K562 (cell line): Measurements from ENCODE around the gene RPL35. TPM values are rescaled to one million over a fixed set of nuclear protein-coding genes. Genes with fewer than 3 reads are reported as not detected.
A peak's percentile ranks its signal among the peaks of the same experiment; 100 is the strongest.

ENCODE experiments used
- ARNT ChIP-seq, 2 experiments: fragments of 450-650 bp; IDR thresholded peaks; 2 replicates each; pipeline ENCODE4 v1.6.1; 2016; ENCODE audit warnings: mild to moderate bottlenecking in 1 of 2
- BMI1 ChIP-seq: fragments of 150-350 bp; IDR thresholded peaks from 2 replicates; pipeline ENCODE4 v1.6.1; 2014; ENCODE audit warnings: low read length
- CREB1 ChIP-seq, 2 experiments: sonication (generic) in 1 of 2; formaldehyde crosslinking in 1 of 2; IDR thresholded peaks; 2 replicates each; pipeline versions ENCODE4 v1.6.1 to v1.8.0; 2012 to 2022; ENCODE audit warnings: inconsistent platforms in 1 of 2, mild to moderate bottlenecking in 1 of 2, missing genetic modification reagents in 1 of 2, moderate library complexity in 1 of 2
- HMG20B ChIP-seq: fragments of 250-450 bp; sonication (Bioruptor Pico); IDR thresholded peaks from 2 replicates; pipeline ENCODE4 v1.5.0; 2021; ENCODE audit warnings: mild to moderate bottlenecking
- HNRNPK ChIP-seq: fragments of 200-400 bp; formaldehyde crosslinking; IDR thresholded peaks from one replicate; pipeline ENCODE4 v1.6.1; 2018; ENCODE audit warnings: mild to moderate bottlenecking, low read depth, low read length; ENCODE audit not compliant: poor library complexity, severe bottlenecking
- HNRNPLL ChIP-seq: fragments of 200-400 bp; formaldehyde crosslinking; IDR thresholded peaks from 2 replicates; pipeline ENCODE4 v1.6.1; 2017; ENCODE audit warnings: low read length, low read depth, mild to moderate bottlenecking; ENCODE audit not compliant: poor library complexity, severe bottlenecking
- NFIX ChIP-seq: fragments of 250-450 bp; sonication (Bioruptor Pico); IDR thresholded peaks from 2 replicates; pipeline ENCODE4 v1.4.0; 2020; ENCODE audit warnings: low read depth, mild to moderate bottlenecking, moderate library complexity
- PTBP1 ChIP-seq: fragments of 200-400 bp; formaldehyde crosslinking; IDR thresholded peaks from 2 replicates; pipeline ENCODE4 v1.6.1; 2017; ENCODE audit warnings: low read depth, low read length
- RBFOX2 ChIP-seq: fragments of 200-400 bp; formaldehyde crosslinking; IDR thresholded peaks from 2 replicates; pipeline ENCODE4 v1.6.1; 2017; ENCODE audit warnings: low read depth, mild to moderate bottlenecking, low read length, moderate library complexity
- RBM22 ChIP-seq: fragments of 200-400 bp; formaldehyde crosslinking; IDR thresholded peaks from 2 replicates; pipeline ENCODE4 v1.6.1; 2018; ENCODE audit warnings: low read length, low read depth; ENCODE audit not compliant: poor library complexity, severe bottlenecking
- TBP ChIP-seq: optimal IDR thresholded peaks from 2 replicates; pipeline ENCODE3; 2011; ENCODE audit warnings: low read depth, low read length, improper control_type of control experiment
- XRCC3 ChIP-seq: fragments of 450-650 bp; IDR thresholded peaks from 2 replicates; pipeline ENCODE4 v1.6.1; 2017; ENCODE audit warnings: mild to moderate bottlenecking, moderate library complexity
- ZFP30 ChIP-seq: fragments of 250-450 bp; sonication (Bioruptor Pico); IDR thresholded peaks from 2 replicates; pipeline ENCODE4 v1.8.0; 2022; ENCODE audit warnings: moderate library complexity, mild to moderate bottlenecking, inconsistent platforms, borderline replicate concordance
- ZFPM2 ChIP-seq: fragments of 250-450 bp; sonication (Bioruptor Pico); IDR thresholded peaks from 2 replicates; pipeline ENCODE4 v1.5.1; 2022; ENCODE audit warnings: mild to moderate bottlenecking
- ZKSCAN8 ChIP-seq: fragments of 200-800 bp; sonication (Bioruptor generic); IDR thresholded peaks from 2 replicates; pipeline ENCODE4 v1.6.1; 2016; ENCODE audit warnings: missing genetic modification characterization, missing compliant biosample characterization
- ZNF354B ChIP-seq: fragments of 250-450 bp; sonication (Bioruptor Pico); IDR thresholded peaks from 2 replicates; pipeline ENCODE4 v1.4.0; 2020
- polyA plus RNA-seq, 8 experiments: library from polyadenylated mRNA; depleted of rRNA in 4 of 8; stranded (reverse) in 5 of 8; unstranded in 3 of 8; fragments of >200 nt; fragmentation: Nextera tagmentation in 2 of 8; fragmentation: Illumina TruSeq in 1 of 8; extraction: Ambion mirVana in 2 of 8; extraction: Trizol in 1 of 8; gene quantifications; 2 replicates each; pipeline versions ENCODE4 v1.2.1 to v1.2.3, GENCODE V29; 2011 to 2014; ENCODE audit warnings: inconsistent platforms in 1 of 8, missing spikeins in 1 of 8
- total RNA-seq, 7 experiments: library from RNA; depleted of rRNA in 6 of 7; stranded (reverse); fragments of >200 nt in 6 of 7; fragmentation: Illumina TruSeq in 2 of 7; extraction: Trizol in 2 of 7; gene quantifications; 2 replicates each; pipeline versions ENCODE4 v1.2.1 to v1.2.3, GENCODE V29; 2011 to 2021; ENCODE audit warnings: low replicate concordance in 1 of 7
- TF ChIP-seq, protein P1 (sequence below): sonication (generic); formaldehyde crosslinking; IDR thresholded peaks from 2 replicates; pipeline ENCODE4 v1.8.0; 2023; ENCODE audit warnings: mild to moderate bottlenecking, missing genetic modification reagents
- TF ChIP-seq, protein P2 (sequence below): fragments of 200-800 bp; sonication (Bioruptor generic); IDR thresholded peaks from 2 replicates; pipeline ENCODE4 v1.6.1; 2017; ENCODE audit warnings: missing genetic modification characterization, missing compliant biosample characterization
- TF ChIP-seq, protein P3 (sequence below), 2 experiments: fragments of 150-350 bp in 1 of 2; IDR thresholded peaks; 2 replicates each; pipeline ENCODE4 v1.6.1; 2012 to 2016; ENCODE audit warnings: low read depth in 2 of 2, low read length in 2 of 2, mild to moderate bottlenecking in 1 of 2, moderate library complexity in 1 of 2

RPL35 gene
- total and polyA plus RNA-seq, 9 of the 15 experiments (the other 6 are each of a cell fraction or from before 2014, with no cell fraction given), result 1,755 to 5,101 (median 3,405) TPM

DNA sequence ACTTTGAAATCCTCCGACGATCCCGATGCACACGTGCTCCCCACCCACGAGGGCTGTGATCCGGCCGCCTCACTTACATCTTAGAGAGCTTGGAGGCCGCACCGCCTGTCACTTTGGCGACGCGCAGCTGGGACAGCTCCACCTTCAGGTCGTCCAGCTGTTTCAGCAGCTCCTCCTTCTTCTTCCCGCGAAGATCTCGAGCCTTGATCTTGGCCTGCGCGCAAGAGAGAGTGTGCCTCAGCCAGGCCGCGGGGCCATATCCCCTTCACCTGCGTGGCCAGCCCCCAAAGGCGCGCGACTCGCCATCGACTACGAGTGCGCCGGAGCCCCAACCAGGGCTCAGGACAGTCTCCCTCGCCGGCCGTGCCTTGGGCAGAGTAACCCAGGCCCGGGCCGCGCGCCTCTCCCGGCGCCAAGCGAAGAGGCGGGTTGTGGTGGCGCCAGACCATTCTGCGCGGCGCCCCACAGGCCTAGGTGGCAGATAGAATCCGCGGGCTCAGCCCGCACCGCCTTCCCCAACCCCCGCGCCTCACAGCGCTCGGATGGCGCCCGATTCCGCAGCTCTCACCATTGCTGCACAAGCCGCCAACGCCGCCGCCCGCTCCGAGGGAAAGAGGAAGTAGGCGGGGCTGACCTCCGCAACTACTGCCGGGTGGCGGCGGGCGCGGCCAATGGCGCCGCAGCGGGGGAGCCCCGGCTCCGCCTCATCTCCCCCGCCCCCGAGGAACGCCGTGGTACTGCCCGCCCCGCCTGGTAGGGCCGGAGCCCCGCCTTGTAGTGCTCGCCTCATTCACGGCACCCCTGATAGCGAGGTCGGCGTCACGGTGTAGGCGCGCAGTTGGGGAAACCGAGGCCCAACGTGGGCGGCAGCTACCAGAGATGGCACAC, at the start of gene RPL35, which contains the start of gene ARPC5L (continued):
- TF ChIP-seq, protein P1, sequence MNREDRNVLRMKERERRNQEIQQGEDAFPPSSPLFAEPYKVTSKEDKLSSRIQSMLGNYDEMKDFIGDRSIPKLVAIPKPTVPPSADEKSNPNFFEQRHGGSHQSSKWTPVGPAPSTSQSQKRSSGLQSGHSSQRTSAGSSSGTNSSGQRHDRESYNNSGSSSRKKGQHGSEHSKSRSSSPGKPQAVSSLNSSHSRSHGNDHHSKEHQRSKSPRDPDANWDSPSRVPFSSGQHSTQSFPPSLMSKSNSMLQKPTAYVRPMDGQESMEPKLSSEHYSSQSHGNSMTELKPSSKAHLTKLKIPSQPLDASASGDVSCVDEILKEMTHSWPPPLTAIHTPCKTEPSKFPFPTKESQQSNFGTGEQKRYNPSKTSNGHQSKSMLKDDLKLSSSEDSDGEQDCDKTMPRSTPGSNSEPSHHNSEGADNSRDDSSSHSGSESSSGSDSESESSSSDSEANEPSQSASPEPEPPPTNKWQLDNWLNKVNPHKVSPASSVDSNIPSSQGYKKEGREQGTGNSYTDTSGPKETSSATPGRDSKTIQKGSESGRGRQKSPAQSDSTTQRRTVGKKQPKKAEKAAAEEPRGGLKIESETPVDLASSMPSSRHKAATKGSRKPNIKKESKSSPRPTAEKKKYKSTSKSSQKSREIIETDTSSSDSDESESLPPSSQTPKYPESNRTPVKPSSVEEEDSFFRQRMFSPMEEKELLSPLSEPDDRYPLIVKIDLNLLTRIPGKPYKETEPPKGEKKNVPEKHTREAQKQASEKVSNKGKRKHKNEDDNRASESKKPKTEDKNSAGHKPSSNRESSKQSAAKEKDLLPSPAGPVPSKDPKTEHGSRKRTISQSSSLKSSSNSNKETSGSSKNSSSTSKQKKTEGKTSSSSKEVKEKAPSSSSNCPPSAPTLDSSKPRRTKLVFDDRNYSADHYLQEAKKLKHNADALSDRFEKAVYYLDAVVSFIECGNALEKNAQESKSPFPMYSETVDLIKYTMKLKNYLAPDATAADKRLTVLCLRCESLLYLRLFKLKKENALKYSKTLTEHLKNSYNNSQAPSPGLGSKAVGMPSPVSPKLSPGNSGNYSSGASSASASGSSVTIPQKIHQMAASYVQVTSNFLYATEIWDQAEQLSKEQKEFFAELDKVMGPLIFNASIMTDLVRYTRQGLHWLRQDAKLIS (CRISPR knock-in tag), result peak; percentile 89
- TF ChIP-seq ZFPM2 (CRISPR knock-in tag), result 0 out of 2 replicates have a peak, but pooled peaks have one; percentile 71
- TF ChIP-seq BMI1, result no peak
- no peak for TF ChIP-seq TBP
- TF ChIP-seq RBFOX2, result peak; percentile 99
- TF ChIP-seq ZNF354B (CRISPR knock-in tag), result no peak
- peak; percentile 94 for TF ChIP-seq RBM22
- no peak for TF ChIP-seq XRCC3
- no peak for TF ChIP-seq HMG20B (CRISPR knock-in tag)
- TF ChIP-seq NFIX (CRISPR knock-in tag), result no peak
- TF ChIP-seq CREB1 (IDR thresholded peaks at IDR 0.05), result peak; percentile 69
- peak; percentile 79 for TF ChIP-seq CREB1 (CRISPR knock-in tag; IDR thresholded peaks at IDR 0.05)
- TF ChIP-seq, protein P2, sequence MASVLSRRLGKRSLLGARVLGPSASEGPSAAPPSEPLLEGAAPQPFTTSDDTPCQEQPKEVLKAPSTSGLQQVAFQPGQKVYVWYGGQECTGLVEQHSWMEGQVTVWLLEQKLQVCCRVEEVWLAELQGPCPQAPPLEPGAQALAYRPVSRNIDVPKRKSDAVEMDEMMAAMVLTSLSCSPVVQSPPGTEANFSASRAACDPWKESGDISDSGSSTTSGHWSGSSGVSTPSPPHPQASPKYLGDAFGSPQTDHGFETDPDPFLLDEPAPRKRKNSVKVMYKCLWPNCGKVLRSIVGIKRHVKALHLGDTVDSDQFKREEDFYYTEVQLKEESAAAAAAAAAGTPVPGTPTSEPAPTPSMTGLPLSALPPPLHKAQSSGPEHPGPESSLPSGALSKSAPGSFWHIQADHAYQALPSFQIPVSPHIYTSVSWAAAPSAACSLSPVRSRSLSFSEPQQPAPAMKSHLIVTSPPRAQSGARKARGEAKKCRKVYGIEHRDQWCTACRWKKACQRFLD (CRISPR knock-in tag), result peak; percentile 41; the same call in 1 of the 2 replicates
- TF ChIP-seq PTBP1, result no peak
- no peak for TF ChIP-seq HNRNPK
- TF ChIP-seq, protein P3, sequence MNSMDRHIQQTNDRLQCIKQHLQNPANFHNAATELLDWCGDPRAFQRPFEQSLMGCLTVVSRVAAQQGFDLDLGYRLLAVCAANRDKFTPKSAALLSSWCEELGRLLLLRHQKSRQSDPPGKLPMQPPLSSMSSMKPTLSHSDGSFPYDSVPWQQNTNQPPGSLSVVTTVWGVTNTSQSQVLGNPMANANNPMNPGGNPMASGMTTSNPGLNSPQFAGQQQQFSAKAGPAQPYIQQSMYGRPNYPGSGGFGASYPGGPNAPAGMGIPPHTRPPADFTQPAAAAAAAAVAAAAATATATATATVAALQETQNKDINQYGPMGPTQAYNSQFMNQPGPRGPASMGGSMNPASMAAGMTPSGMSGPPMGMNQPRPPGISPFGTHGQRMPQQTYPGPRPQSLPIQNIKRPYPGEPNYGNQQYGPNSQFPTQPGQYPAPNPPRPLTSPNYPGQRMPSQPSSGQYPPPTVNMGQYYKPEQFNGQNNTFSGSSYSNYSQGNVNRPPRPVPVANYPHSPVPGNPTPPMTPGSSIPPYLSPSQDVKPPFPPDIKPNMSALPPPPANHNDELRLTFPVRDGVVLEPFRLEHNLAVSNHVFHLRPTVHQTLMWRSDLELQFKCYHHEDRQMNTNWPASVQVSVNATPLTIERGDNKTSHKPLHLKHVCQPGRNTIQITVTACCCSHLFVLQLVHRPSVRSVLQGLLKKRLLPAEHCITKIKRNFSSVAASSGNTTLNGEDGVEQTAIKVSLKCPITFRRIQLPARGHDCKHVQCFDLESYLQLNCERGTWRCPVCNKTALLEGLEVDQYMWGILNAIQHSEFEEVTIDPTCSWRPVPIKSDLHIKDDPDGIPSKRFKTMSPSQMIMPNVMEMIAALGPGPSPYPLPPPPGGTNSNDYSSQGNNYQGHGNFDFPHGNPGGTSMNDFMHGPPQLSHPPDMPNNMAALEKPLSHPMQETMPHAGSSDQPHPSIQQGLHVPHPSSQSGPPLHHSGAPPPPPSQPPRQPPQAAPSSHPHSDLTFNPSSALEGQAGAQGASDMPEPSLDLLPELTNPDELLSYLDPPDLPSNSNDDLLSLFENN (IDR thresholded peaks at IDR 0.05; ENCODE audit: low read depth in 2 of 2, low read length in 2 of 2), result peak in 1 of 2 experiments; percentile 52; a peak in 1 of 4 replicates
- TF ChIP-seq ZFP30, result no peak
- no peak for TF ChIP-seq ZKSCAN8 (CRISPR knock-in tag)
- TF ChIP-seq ARNT (IDR thresholded peaks at IDR 0.05), result no peak
- peak; percentile 19 for TF ChIP-seq HNRNPLL
